ENCODE measurements around the gene CCDC61. TPM values are rescaled to one million over a fixed set of nuclear protein-coding genes. Genes with fewer than 3 reads are reported as not detected.

The CCDC61 gene
- total RNA-seq = 4.4 TPM

GRCh38 chr19:45994998-45995714, at the start of gene CCDC61:
Gene CCDC61 (plus strand): TSS chr19:45995467. CDS start chr19:46003019, 7,552 bp downstream.

GRCh38 chr19:45973553-45974338, 21.5 kb upstream of the CCDC61 start, which contains the start of gene NOVA2:
Gene NOVA2 (minus strand): TSS chr19:45973865. CDS start chr19:45973351, 514 bp downstream.

GRCh38 chr19:46022431-46023310, 27.4 kb downstream of the CCDC61 start, which contains the start of gene PGLYRP1:
Gene PGLYRP1 (minus strand): TSS chr19:46023053. CDS start chr19:46023021, 32 bp downstream.

GRCh38 chr19:46040952-46041500, 45.8 kb downstream of the CCDC61 start, which contains the start of gene IGFL4:
Gene IGFL4 (minus strand): TSS chr19:46041002. CDS start chr19:46040962, 40 bp downstream.

Small RNA genes within 50 kb of the gene (small RNA-seq; reads per million reads assigned to genes)
- gene MIR769 (ENCODE audit: low replicate concordance) = 271 reads per million, percentile 97 among the genes with 10 or more reads in this experiment

Other genes starting within 250 kb of the CCDC61 start
- 0.63 TPM for gene SIX5, start 226.2 kb upstream of the CCDC61 start, total RNA-seq
- gene DMPK, start 213.0 kb upstream of the CCDC61 start, total RNA-seq = 36.0 TPM
- gene DMWD, start 202.6 kb upstream of the CCDC61 start, total RNA-seq = 85.8 TPM
- gene RSPH6A, start 180.2 kb upstream of the CCDC61 start, total RNA-seq = 0.31 TPM
- 33.5 TPM for gene SYMPK, start 132.3 kb upstream of the CCDC61 start, total RNA-seq
- not detected for gene FOXA3, start 131.1 kb upstream of the CCDC61 start, total RNA-seq
- 28.8 TPM for gene IRF2BP1, start 109.3 kb upstream of the CCDC61 start, total RNA-seq
- 1.9 TPM for gene MYPOP, start 92.9 kb upstream of the CCDC61 start, total RNA-seq
- not detected for gene NANOS2, start 80.7 kb upstream of the CCDC61 start, total RNA-seq
- 28.2 TPM for gene NOVA2, start 21.6 kb upstream of the CCDC61 start, total RNA-seq
- not detected for gene PGLYRP1, start 27.6 kb downstream of the CCDC61 start, total RNA-seq
- 4.1 TPM for gene IGFL4, start 45.5 kb downstream of the CCDC61 start, total RNA-seq
- gene IGFL3, start 129.2 kb downstream of the CCDC61 start, total RNA-seq = not detected
- gene IGFL2, start 152.8 kb downstream of the CCDC61 start, total RNA-seq = 2.2 TPM
- not detected for gene IGFL1, start 234.3 kb downstream of the CCDC61 start, total RNA-seq